CD14-positive monocyte (primary cell): ENCODE results near the gene TMTC2. TPM values are rescaled to one million over a fixed set of nuclear protein-coding genes. Genes with fewer than 3 reads are reported as not detected.
A peak's percentile ranks its signal among the peaks of the same experiment; 100 is the strongest.

Experiments used
- DNase-seq, 3 donors: peaks; one replicate each; pipeline ENCODE4 v3.0.0-alpha.2; 2011 to 2022
- H2AFZ ChIP-seq: 2 replicates; pipeline ENCODE4 v1.6.0; 2012; ENCODE audit warnings: mild to moderate bottlenecking, low read depth, low read length, inconsistent platforms; ENCODE audit not compliant: insufficient read depth, poor library complexity, severe bottlenecking
- H3K27ac ChIP-seq, 2 donors: 1 replicate in 1 of 2; 2 replicates in 1 of 2; pipeline ENCODE4 v1.5.1; 2012 to 2013; ENCODE audit warnings: low read length in 2 of 2, control low read depth in 1 of 2, inconsistent platforms in 1 of 2, low read depth in 1 of 2, mild to moderate bottlenecking in 1 of 2
- H3K27me3 ChIP-seq, 2 donors: one replicate each; pipeline versions ENCODE4 v1.6.0 to v1.6.1; 2011 to 2013; ENCODE audit warnings: low read length in 2 of 2; ENCODE audit not compliant: control insufficient read depth in 2 of 2, insufficient read depth in 2 of 2
- H3K36me3 ChIP-seq, 2 donors: replicated peaks in 1 of 2; 1 replicate in 1 of 2; 2 replicates in 1 of 2; pipeline versions ENCODE4 v1.5.1 to v1.6.1; 2012 to 2013; ENCODE audit warnings: low read length in 2 of 2, control low read depth in 1 of 2, inconsistent platforms in 1 of 2, mild to moderate bottlenecking in 1 of 2; ENCODE audit not compliant: insufficient read depth in 2 of 2, control insufficient read depth in 1 of 2
- H3K4me1 ChIP-seq, 2 donors: 1 replicate in 1 of 2; 2 replicates in 1 of 2; pipeline versions ENCODE4 v1.5.1 to v1.6.1; 2012 to 2013; ENCODE audit warnings: low read length in 2 of 2, control low read depth in 1 of 2, inconsistent platforms in 1 of 2, mild to moderate bottlenecking in 1 of 2, moderate library complexity in 1 of 2; ENCODE audit not compliant: insufficient read depth in 2 of 2, control insufficient read depth in 1 of 2
- H3K4me2 ChIP-seq: replicated peaks from 2 replicates; pipeline ENCODE3; 2012; ENCODE audit warnings: low read length, moderate library complexity, mild to moderate bottlenecking; ENCODE audit not compliant: poor library complexity, severe bottlenecking; ENCODE audit errors: extremely low read depth
- H3K4me3 ChIP-seq, 3 experiments: fragments of 200-600 bp in 1 of 3; sonication (generic) in 1 of 3; replicated peaks in 1 of 3; 1 replicate in 2 of 3; 2 replicates in 1 of 3; pipeline ENCODE4 v1.5.1; 2011 to 2013; ENCODE audit warnings: low read length in 3 of 3, mild to moderate bottlenecking in 3 of 3, control low read depth in 2 of 3, low read depth in 2 of 3, inconsistent platforms in 1 of 3, moderate library complexity in 1 of 3
- H3K79me2 ChIP-seq: 2 replicates; pipeline ENCODE4 v1.6.0; 2012; ENCODE audit warnings: mild to moderate bottlenecking, control low read depth, inconsistent platforms, low read length, moderate library complexity; ENCODE audit not compliant: insufficient read depth
- H3K9ac ChIP-seq: 2 replicates; pipeline ENCODE4 v1.6.0; 2017; ENCODE audit warnings: low read length, mild to moderate bottlenecking; ENCODE audit not compliant: insufficient read depth, poor library complexity, severe bottlenecking
- H3K9me3 ChIP-seq, 2 donors: replicated peaks in 1 of 2; 1 replicate in 1 of 2; 2 replicates in 1 of 2; pipeline versions ENCODE4 v1.5.1 to v1.6.1; 2012 to 2013; ENCODE audit warnings: low read length in 2 of 2, control low read depth in 1 of 2; ENCODE audit not compliant: control insufficient read depth in 1 of 2, insufficient read depth in 1 of 2
- H4K20me1 ChIP-seq: 2 replicates; pipeline ENCODE4 v1.6.0; 2012; ENCODE audit warnings: mild to moderate bottlenecking, low read length, control low read depth, moderate library complexity; ENCODE audit not compliant: insufficient read depth
- H3K27ac Mint-ChIP-seq, 7 donors: one replicate each; pipeline ENCODE4 v1.8.0; 2020; ENCODE audit warnings: mild to moderate bottlenecking in 7 of 7, mixed read lengths in 7 of 7, moderate library complexity in 6 of 7, inconsistent platforms in 2 of 7
- H3K27me3 Mint-ChIP-seq, 3 donors: one replicate each; pipeline ENCODE4 v1.8.0; 2021 to 2022; ENCODE audit warnings: low read depth in 3 of 3, mild to moderate bottlenecking in 3 of 3, mixed read lengths in 3 of 3, moderate library complexity in 3 of 3, inconsistent platforms in 1 of 3
- H3K36me3 Mint-ChIP-seq, 2 donors: one replicate each; pipeline ENCODE4 v1.8.0; 2020; ENCODE audit warnings: mixed read lengths in 2 of 2, inconsistent platforms in 1 of 2, mild to moderate bottlenecking in 1 of 2
- H3K4me1 Mint-ChIP-seq: one replicate; pipeline ENCODE4 v1.8.0; 2020; ENCODE audit warnings: mild to moderate bottlenecking, mixed read lengths
- H3K4me3 Mint-ChIP-seq, 2 donors: one replicate each; pipeline ENCODE4 v1.8.0; 2020; ENCODE audit warnings: mild to moderate bottlenecking in 2 of 2, mixed read lengths in 2 of 2, moderate library complexity in 1 of 2
- H3K9me3 Mint-ChIP-seq, 7 donors: one replicate each; pipeline ENCODE4 v1.8.0; 2020 to 2022; ENCODE audit warnings: mixed read lengths in 7 of 7, mild to moderate bottlenecking in 6 of 7, moderate library complexity in 6 of 7, inconsistent platforms in 2 of 7
- WGBS: methylation state at CpG from one replicate; pipeline ENCODE4 v1.1.5; 2013; ENCODE audit warnings: missing lambda C conversion rate; ENCODE audit not compliant: insufficient coverage; 5-methylcytosine and 5-hydroxymethylcytosine counted together
- intact Hi-C, 2 donors: fragments of 100-400 bp; cut with micrococcal nuclease; formaldehyde crosslinking; loops; one replicate each; pipeline versions ENCODE4 v1.15.0 to v1.15.1; 2023
- polyA plus RNA-seq, 3 donors: library from polyadenylated mRNA; depleted of rRNA in 1 of 3; unstranded in 2 of 3; stranded (reverse) in 1 of 3; fragments of 300-500 nt in 2 of 3; fragments of >200 nt in 1 of 3; fragmentation: Illumina TruSeq in 2 of 3; gene quantifications; 1 replicate in 2 of 3; 2 replicates in 1 of 3; pipeline ENCODE4 v1.2.3, GENCODE V29; 2012 to 2021
- TF ChIP-seq, protein P1 (sequence below): fragments of 200-600 bp; IDR thresholded peaks from one replicate; pipeline ENCODE4 v1.8.0; 2022; ENCODE audit warnings: antibody characterized with exemption, mild to moderate bottlenecking

The TMTC2 gene
- polyA plus RNA-seq, 3 donors = 2.5 to 15.7 (median 3.3) TPM

DNA sequence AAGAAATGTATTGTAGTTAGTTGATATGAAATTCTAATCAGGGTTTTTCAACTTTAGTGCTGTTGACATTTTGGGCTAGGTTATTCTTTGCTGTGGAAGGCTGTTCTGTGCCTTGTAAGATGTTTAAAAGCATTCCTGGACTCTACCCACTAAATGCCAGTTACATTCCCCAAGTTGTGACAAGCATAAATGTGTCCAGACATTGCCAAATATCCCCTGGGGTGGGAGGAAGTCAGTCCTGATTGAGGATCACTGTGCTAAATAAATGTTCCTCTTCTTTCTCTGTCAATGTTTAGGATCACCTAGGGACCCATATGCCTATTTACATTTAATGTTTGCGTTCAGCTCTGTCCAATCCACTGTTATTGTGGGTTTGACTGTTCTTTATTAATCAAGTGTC is 268.3 kb downstream of the TMTC2 start:
- intact Hi-C loops = no loop called here
- H3K27me3 Mint-ChIP-seq = no peaks in the 10 kb centered on the region
- peak in 2 of 3 donors; percentile 23 to 45 for DNase-seq
- no peaks in the 10 kb centered on the region for H3K9me3 ChIP-seq
- no peaks in the 10 kb centered on the region for H3K79me2 ChIP-seq
- no peaks in the 10 kb centered on the region for H4K20me1 ChIP-seq
- TF ChIP-seq, protein P1, sequence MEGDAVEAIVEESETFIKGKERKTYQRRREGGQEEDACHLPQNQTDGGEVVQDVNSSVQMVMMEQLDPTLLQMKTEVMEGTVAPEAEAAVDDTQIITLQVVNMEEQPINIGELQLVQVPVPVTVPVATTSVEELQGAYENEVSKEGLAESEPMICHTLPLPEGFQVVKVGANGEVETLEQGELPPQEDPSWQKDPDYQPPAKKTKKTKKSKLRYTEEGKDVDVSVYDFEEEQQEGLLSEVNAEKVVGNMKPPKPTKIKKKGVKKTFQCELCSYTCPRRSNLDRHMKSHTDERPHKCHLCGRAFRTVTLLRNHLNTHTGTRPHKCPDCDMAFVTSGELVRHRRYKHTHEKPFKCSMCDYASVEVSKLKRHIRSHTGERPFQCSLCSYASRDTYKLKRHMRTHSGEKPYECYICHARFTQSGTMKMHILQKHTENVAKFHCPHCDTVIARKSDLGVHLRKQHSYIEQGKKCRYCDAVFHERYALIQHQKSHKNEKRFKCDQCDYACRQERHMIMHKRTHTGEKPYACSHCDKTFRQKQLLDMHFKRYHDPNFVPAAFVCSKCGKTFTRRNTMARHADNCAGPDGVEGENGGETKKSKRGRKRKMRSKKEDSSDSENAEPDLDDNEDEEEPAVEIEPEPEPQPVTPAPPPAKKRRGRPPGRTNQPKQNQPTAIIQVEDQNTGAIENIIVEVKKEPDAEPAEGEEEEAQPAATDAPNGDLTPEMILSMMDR = no peak
- no peaks in the 10 kb centered on the region for H3K36me3 ChIP-seq
- no CpG with 5 or more reads among the region's 1 CpG for WGBS
- H3K9ac ChIP-seq = no peak overlapping the region
- no peak overlapping the region for H3K27ac ChIP-seq
- peaks cover 3 to 9% (median 4%) of the 10 kb centered on the region in 7 donors for H3K9me3 Mint-ChIP-seq
- peaks cover 33% of the 10 kb centered on the region for H3K4me1 Mint-ChIP-seq
- H2AFZ ChIP-seq = no peak overlapping the region
- H3K4me2 ChIP-seq = no peak overlapping the region
- peaks cover 15 to 19% of the 10 kb centered on the region in 2 donors for H3K36me3 Mint-ChIP-seq
- peaks cover 9 to 12% of the 10 kb centered on the region in 2 donors for H3K4me1 ChIP-seq
- no peak overlapping the region for H3K4me3 Mint-ChIP-seq
- H3K27me3 ChIP-seq = no peaks in the 10 kb centered on the region
- H3K27ac Mint-ChIP-seq = peak overlapping the region in 1 of 7 donors; percentile 60
- H3K4me3 ChIP-seq = no peak overlapping the region

DNA sequence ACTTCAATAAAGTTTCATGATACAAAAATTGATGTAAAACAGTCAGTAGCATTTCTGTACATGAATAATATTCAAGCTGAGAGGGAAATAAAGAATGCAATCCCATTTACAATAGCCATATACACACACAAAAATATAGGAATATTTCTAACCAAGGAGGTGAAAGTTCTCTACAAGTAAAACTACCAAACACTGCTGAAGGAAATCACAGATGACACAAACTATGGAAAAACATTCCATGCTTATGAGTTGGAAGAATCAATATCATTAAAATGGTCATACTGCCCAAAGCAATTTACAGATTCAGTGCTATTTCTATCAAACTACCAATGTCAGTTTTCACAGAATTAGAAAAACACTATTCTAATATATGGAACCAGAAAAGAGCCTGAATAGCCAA is 272.3 kb downstream of the TMTC2 start:
- Mint-ChIP-seq H3K4me3 (no peak overlapping the region), H3K36me3 (peaks cover 18 to 19% of the 10 kb centered on the region in 2 donors), H3K4me1 (peaks cover 47% of the 10 kb centered on the region), H3K9me3 (peaks cover 3 to 9% (median 4%) of the 10 kb centered on the region in 7 donors), H3K27ac (no peak overlapping the region), H3K27me3 (no peaks in the 10 kb centered on the region)
- Histone ChIP-seq H3K9ac (no peak overlapping the region), H3K27ac (no peak overlapping the region), H3K79me2 (no peaks in the 10 kb centered on the region), H3K4me2 (no peak overlapping the region), H3K9me3 (no peaks in the 10 kb centered on the region), H3K4me1 (peaks cover 10 to 12% of the 10 kb centered on the region in 2 donors), H4K20me1 (no peaks in the 10 kb centered on the region), H2AFZ (no peak overlapping the region), H3K36me3 (no peaks in the 10 kb centered on the region), H3K27me3 (no peaks in the 10 kb centered on the region), H3K4me3 (no peak overlapping the region)
- intact Hi-C loops = no loop called here
- TF ChIP-seq, protein P1 = no peak
- DNase-seq = no peak
